IMR-90 (cell line): ENCODE data around the gene RPTOR. TPM values are rescaled to one million over a fixed set of nuclear protein-coding genes. Genes with fewer than 3 reads are reported as not detected.

Experiments
- ATAC-seq: fragments of 200-7000 bp; cut with Tn5 transposase; 2 replicates; pipeline ENCODE4 v1.9.1; 2020; ENCODE audit warnings: low read depth, mild to moderate bottlenecking, moderate library complexity
- BruUV-seq: library from RNA; stranded (reverse); fragments of 400-500 nt; replicated peaks from 2 replicates; lab custom pipeline; 2021; lab: Mats Ljungman, UMichigan
- CTCF ChIA-PET: fragments of 300-600 bp; formaldehyde crosslinking; extraction: SDS; loops from one replicate; lab custom pipeline; 2021; ENCODE audit warnings: antibody characterized with exemption; lab: Yijun Ruan, JAX
- POLR2A ChIA-PET: fragments of 300-600 bp; sonication (Branson Sonifier 250); formaldehyde crosslinking; loops from one replicate; lab custom pipeline; 2022; ENCODE audit warnings: antibody characterized with exemption; ENCODE audit not compliant: unreplicated experiment; lab: Charles Lee
- DNase-seq: peaks from one replicate; pipeline ENCODE4 v3.0.0; 2013
- H2AFZ ChIP-seq: replicated peaks from 2 replicates; pipeline ENCODE3; 2013; ENCODE audit warnings: low read length, mild to moderate bottlenecking; ENCODE audit not compliant: poor library complexity
- H2AK5ac ChIP-seq: 2 replicates; pipeline ENCODE4 v1.6.1; 2013; ENCODE audit warnings: low read depth, low read length, inconsistent platforms
- H2AK9ac ChIP-seq: replicated peaks from 2 replicates; pipeline ENCODE3; 2013; ENCODE audit warnings: mild to moderate bottlenecking, low read depth, low read length, moderate library complexity; ENCODE audit not compliant: poor library complexity
- H2BK120ac ChIP-seq: 2 replicates; pipeline ENCODE4 v1.6.1; 2013; ENCODE audit warnings: low read depth, low read length, inconsistent platforms
- H2BK15ac ChIP-seq: 3 replicates; pipeline ENCODE4 v1.6.1; 2013; ENCODE audit warnings: low read depth, low read length, inconsistent platforms
- H2BK20ac ChIP-seq: 2 replicates; pipeline ENCODE4 v1.6.1; 2013; ENCODE audit warnings: low read depth, mild to moderate bottlenecking, inconsistent platforms, low read length, moderate library complexity
- H2BK5ac ChIP-seq: 2 replicates; pipeline ENCODE4 v1.6.1; 2013; ENCODE audit warnings: mild to moderate bottlenecking, low read depth, low read length, inconsistent platforms; ENCODE audit not compliant: poor library complexity, severe bottlenecking
- H3K14ac ChIP-seq: replicated peaks from 2 replicates; pipeline ENCODE4 v1.6.1; 2013; ENCODE audit warnings: low read depth, low read length, inconsistent platforms
- H3K18ac ChIP-seq: 2 replicates; pipeline ENCODE4 v1.6.1; 2013; ENCODE audit warnings: low read depth, low read length, control low read depth
- H3K23ac ChIP-seq: 2 replicates; pipeline ENCODE4 v1.6.1; 2013; ENCODE audit warnings: low read depth, low read length, inconsistent platforms
- H3K27ac ChIP-seq: 2 replicates; pipeline ENCODE4 v1.5.1; 2013; ENCODE audit warnings: mild to moderate bottlenecking, control low read depth, low read length; ENCODE audit not compliant: insufficient read depth
- H3K27me3 ChIP-seq: 2 replicates; pipeline ENCODE4 v1.6.1; 2013; ENCODE audit warnings: low read length; ENCODE audit not compliant: control insufficient read depth, insufficient read depth
- H3K36me3 ChIP-seq: 2 replicates; pipeline ENCODE4 v1.6.1; 2013; ENCODE audit warnings: low read length, mixed read lengths; ENCODE audit not compliant: control insufficient read depth, insufficient read depth
- H3K4ac ChIP-seq: 2 replicates; pipeline ENCODE4 v1.6.1; 2013; ENCODE audit warnings: low read depth, low read length, inconsistent platforms
- H3K4me1 ChIP-seq: 2 replicates; pipeline ENCODE4 v1.6.1; 2013; ENCODE audit warnings: low read length, mixed read lengths; ENCODE audit not compliant: control insufficient read depth, insufficient read depth
- H3K4me2 ChIP-seq: 2 replicates; pipeline ENCODE4 v1.6.1; 2013; ENCODE audit warnings: low read depth, mild to moderate bottlenecking, control low read depth, low read length, moderate library complexity
- H3K4me3 ChIP-seq: 2 replicates; pipeline ENCODE4 v1.5.1; 2013; ENCODE audit warnings: low read depth, mild to moderate bottlenecking, control low read depth, low read length, moderate library complexity; ENCODE audit not compliant: insufficient read depth
- H3K56ac ChIP-seq: 2 replicates; pipeline ENCODE4 v1.6.1; 2013; ENCODE audit warnings: low read length, inconsistent platforms; ENCODE audit not compliant: insufficient read depth; ENCODE audit errors: extremely low read depth
- H3K79me1 ChIP-seq, 2 experiments: 2 replicates each; pipeline ENCODE4 v1.6.1; 2013; ENCODE audit warnings: low read length in 2 of 2, inconsistent platforms in 1 of 2, low read depth in 1 of 2
- H3K9ac ChIP-seq: 2 replicates; pipeline ENCODE4 v1.6.1; 2013; ENCODE audit warnings: low read depth, low read length, control low read depth
- H3K9me1 ChIP-seq: 2 replicates; pipeline ENCODE4 v1.6.1; 2013; ENCODE audit warnings: low read length, inconsistent platforms; ENCODE audit not compliant: insufficient read depth
- H3K9me3 ChIP-seq: 2 replicates; pipeline ENCODE4 v1.6.1; 2013; ENCODE audit warnings: low read length; ENCODE audit not compliant: control insufficient read depth, insufficient read depth
- H4K20me1 ChIP-seq: 2 replicates; pipeline ENCODE4 v1.6.1; 2013; ENCODE audit warnings: low read length, inconsistent platforms; ENCODE audit not compliant: insufficient read depth
- H4K5ac ChIP-seq: 2 replicates; pipeline ENCODE4 v1.6.1; 2013; ENCODE audit warnings: mild to moderate bottlenecking, low read depth, low read length, control low read depth
- H4K8ac ChIP-seq, 2 experiments: 2 replicates each; pipeline ENCODE4 v1.6.1; 2013; ENCODE audit warnings: low read depth in 2 of 2, low read length in 2 of 2, control low read depth in 1 of 2, inconsistent platforms in 1 of 2
- H4K91ac ChIP-seq: 2 replicates; pipeline ENCODE4 v1.6.1; 2013; ENCODE audit warnings: low read depth, low read length, inconsistent platforms; ENCODE audit not compliant: insufficient read depth
- BHLHE40 ChIP-seq: fragments of 150-350 bp; IDR thresholded peaks from 2 replicates; pipeline ENCODE4 v1.6.1; 2016; ENCODE audit warnings: mild to moderate bottlenecking, low read depth, low read length
- NFE2L2 ChIP-seq: fragments of 150-350 bp; IDR thresholded peaks from 2 replicates; pipeline ENCODE4 v1.6.1; 2016; ENCODE audit warnings: low read depth, mild to moderate bottlenecking, low read length
- RAD21 ChIP-seq: IDR thresholded peaks from 2 replicates; pipeline ENCODE4 v1.6.1; 2012; ENCODE audit warnings: low read length, improper control_type of control experiment
- RCOR1 ChIP-seq: IDR thresholded peaks from 2 replicates; pipeline ENCODE4 v1.6.1; 2012; ENCODE audit warnings: mild to moderate bottlenecking, low read length, improper control_type of control experiment; ENCODE audit not compliant: insufficient replicate concordance
- SMC3 ChIP-seq: fragments of 150-350 bp; IDR thresholded peaks from 2 replicates; pipeline ENCODE4 v1.6.1; 2016; ENCODE audit warnings: low read depth, mild to moderate bottlenecking, antibody characterized with exemption, low read length, moderate library complexity
- WGBS, 2 experiments: methylation state at CpG; one replicate each; pipeline versions ENCODE4 v1.1.5 to v1.1.7; 2013; ENCODE audit warnings: missing lambda C conversion rate in 2 of 2; ENCODE audit not compliant: insufficient read length in 1 of 2; ENCODE audit errors: extremely low coverage in 2 of 2; 5-methylcytosine and 5-hydroxymethylcytosine counted together
- dilution Hi-C: fragments of 300-500 bp; cut with HindIII; formaldehyde crosslinking; loops from one replicate; pipeline ENCODE4 v1.14.3; 2018; ENCODE audit warnings: low sequenced_read_pairs; ENCODE audit not compliant: unreplicated experiment
- in situ Hi-C: fragments of 300-500 bp; cut with MboI; formaldehyde crosslinking; loops from 3 replicates; pipeline ENCODE4 v1.14.3; 2019; ENCODE audit warnings: low sequenced_read_pairs, inconsistent platforms, mixed read lengths
- intact Hi-C: fragments of 100-400 bp; cut with micrococcal nuclease; formaldehyde crosslinking; loops from 2 replicates; pipeline ENCODE4 v1.10.0; 2022
- polyA plus RNA-seq, 3 experiments: library from polyadenylated mRNA; depleted of rRNA; stranded (reverse); fragments of >200 nt; gene quantifications; 2 replicates each; pipeline ENCODE4 v1.2.3, GENCODE V29; 2012; ENCODE audit warnings: low replicate concordance in 1 of 3
- total RNA-seq: library from RNA; depleted of rRNA; stranded (reverse); fragments of >200 nt; gene quantifications from 2 replicates; pipeline ENCODE4 v1.2.3, GENCODE V29; 2012

Gene RPTOR
- total and polyA plus RNA-seq, 2 of the 4 experiments (the other 2 are of a cell fraction) = 10.8 to 14.7 TPM

- no peak for DNase-seq
- no peak overlapping the region for H3K4ac ChIP-seq
Measured at GRCh38 chr17:80935526-80935925, 390.9 kb downstream of the RPTOR start.

More at GRCh38 chr17:80935526-80935925, 390.9 kb downstream of the RPTOR start:
- Histone ChIP-seq H4K8ac (no peak overlapping the region), H3K27ac (no peak overlapping the region), H3K14ac (no peak overlapping the region), H2AFZ (no peak overlapping the region), H2AK5ac (no peak overlapping the region), H2BK20ac (no peak overlapping the region), H3K56ac (no peak overlapping the region), H4K91ac (no peak overlapping the region), H4K20me1 (no peaks in the 10 kb centered on the region), H3K9me3 (no peaks in the 10 kb centered on the region), H3K4me1 (peaks cover 3% of the 10 kb centered on the region; the same call in 1 of the 2 replicates), H3K79me1 (no peaks in the 10 kb centered on the region), H3K23ac (no peak overlapping the region), H2AK9ac (no peak overlapping the region), H2BK120ac (no peak overlapping the region), H3K36me3 (no peaks in the 10 kb centered on the region; the same call in 1 of the 2 replicates), H2BK5ac (no peak overlapping the region), H3K27me3 (no peaks in the 10 kb centered on the region), H4K5ac (no peak overlapping the region), H3K4me2 (no peak overlapping the region), H3K4me3 (no peak overlapping the region), H3K9me1 (peaks cover 2% of the 10 kb centered on the region), H3K9ac (no peak overlapping the region), H2BK15ac (no peak overlapping the region), H3K18ac (no peak overlapping the region)
- dilution Hi-C loops = no loop called here
- WGBS, 2 experiments = no CpG with 5 or more reads among the region's 2 CpGs
- intact Hi-C loops = no loop called here
- BruUV-seq = no TSS peak
- ATAC-seq = no peak
- CTCF ChIA-PET = no interaction called here
- in situ Hi-C loops = no loop called here
- POLR2A ChIA-PET = no interaction called here
- no peak for TF ChIP-seq SMC3
- TF ChIP-seq RAD21 = no peak
- TF ChIP-seq NFE2L2 = no peak
- no peak for TF ChIP-seq RCOR1
- TF ChIP-seq BHLHE40 = no peak
